LHCN-M2 (cell line): ENCODE data around the gene PPA1. TPM values are rescaled to one million over a fixed set of nuclear protein-coding genes. Genes with fewer than 3 reads are reported as not detected.
"Not testable (repeated sequence)": the region's sequence is repeated elsewhere in the genome, so short reads cannot be mapped to it uniquely, and the experiment has no call there.

Experiments
- DNase-seq: peaks from one replicate; pipeline ENCODE4 v3.0.0-alpha.2; 2012; ENCODE audit warnings: low read depth
- total RNA-seq: library from RNA; depleted of rRNA; stranded (reverse); fragments of >200 nt; gene quantifications from 2 replicates; pipeline ENCODE4 v1.2.3, GENCODE V29; 2014

PPA1 gene
- total RNA-seq, 1 experiment from 2014 or later, result 178 TPM

GRCh38 chr10:70222340-70222794, 10.9 kb downstream of the PPA1 start:
- DNase-seq, result no peak

DNA sequence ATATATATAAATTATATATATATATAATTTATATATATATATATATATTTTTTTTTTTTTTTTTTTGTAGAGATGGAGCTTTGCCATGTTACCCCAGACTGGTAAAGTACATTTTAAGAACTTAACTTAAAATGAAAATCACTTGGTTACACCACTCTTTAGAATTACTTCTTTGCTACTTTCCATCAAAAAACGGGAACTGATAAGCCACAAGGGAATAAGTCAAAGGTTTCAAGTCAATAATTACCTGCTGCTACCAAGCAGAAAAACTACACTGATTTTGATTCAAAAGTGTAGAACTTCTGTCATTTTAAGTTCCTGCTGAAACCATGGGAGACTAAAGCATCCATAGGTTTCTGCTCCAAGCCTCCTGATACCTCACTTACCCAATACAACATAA, 12.2 kb downstream of the PPA1 start:
- DNase-seq, result no peak

GRCh38 chr10:70212879-70213278, 20.4 kb downstream of the PPA1 start:
- DNase-seq, result no peak

DNA sequence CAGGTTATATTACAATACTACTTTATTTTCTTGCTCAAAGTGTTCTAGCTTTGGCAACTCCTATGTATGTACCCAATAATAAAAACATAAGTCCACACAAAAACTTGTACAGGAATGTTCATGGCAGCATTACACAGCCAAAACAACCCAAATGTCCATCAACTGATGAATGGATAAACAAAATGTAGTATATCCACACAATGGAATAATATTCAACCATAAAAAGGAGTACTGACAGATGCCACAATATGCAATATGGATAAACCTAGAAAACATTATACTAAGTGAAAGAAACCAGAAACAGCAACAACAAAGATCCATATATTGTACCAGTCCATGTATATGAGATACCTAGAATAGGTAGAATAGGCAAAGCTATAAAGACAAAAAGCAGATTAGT, 21.0 kb downstream of the PPA1 start:
- no peak for DNase-seq

DNA sequence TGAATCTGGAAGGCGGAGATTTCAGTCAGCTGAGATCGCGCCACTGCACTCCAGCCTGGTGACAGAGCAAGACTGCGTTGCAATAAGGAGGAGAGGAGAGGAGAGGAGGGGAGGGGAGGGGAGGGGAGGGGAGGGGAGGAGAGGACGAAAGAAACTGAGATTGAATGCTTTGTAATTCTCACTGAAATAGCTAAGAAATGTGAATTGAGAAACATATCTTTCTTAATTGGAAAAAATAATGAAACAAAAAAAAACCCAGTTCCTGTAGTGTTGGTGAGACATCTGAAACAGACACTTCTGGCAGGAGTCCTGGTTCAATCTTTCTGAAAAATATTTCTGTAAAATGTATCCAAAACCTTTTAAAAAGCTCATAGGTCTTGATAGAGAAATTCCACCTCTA, 26.5 kb downstream of the PPA1 start:
- DNase-seq, result no peak

- no peak for DNase-seq
Observed at GRCh38 chr10:70201105-70201504, 32.1 kb downstream of the PPA1 start.

DNA sequence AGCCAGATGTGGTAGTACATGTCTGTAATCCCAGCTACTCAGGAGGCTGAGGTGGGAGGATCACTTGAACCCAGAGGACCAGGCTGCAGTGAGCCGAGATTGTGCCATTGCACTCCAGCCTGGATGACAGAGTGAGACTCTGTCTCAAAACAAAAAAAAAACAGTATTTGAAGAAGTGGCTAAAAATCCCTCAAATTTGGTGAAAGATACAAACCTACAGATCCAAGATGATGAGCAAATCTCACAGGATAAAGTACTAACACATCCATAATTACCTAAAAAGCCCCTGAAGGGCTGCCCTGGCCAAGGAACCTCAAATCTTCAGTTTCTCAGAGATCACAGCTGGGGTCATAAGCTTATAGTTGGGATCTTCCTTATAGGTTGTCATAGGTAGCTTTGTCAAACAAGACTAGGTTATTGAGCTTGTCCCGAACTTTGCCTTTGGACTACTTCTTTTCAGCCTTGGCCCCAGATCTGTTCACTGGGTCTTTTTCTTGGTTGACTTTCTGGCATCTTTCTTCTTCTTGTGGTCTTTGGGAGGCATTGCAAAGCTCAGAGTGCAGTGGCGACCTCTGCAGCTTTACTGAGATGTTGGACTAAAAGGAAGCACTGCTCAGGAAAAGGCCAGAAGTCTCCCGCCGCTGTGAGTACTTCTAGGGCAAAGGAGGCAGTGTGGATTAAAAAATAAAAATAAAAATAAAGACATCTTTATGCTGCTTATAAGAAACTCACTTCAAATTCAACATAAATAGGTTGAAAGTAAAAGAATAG, 34.3 kb downstream of the PPA1 start:
- no peak for DNase-seq

DNA sequence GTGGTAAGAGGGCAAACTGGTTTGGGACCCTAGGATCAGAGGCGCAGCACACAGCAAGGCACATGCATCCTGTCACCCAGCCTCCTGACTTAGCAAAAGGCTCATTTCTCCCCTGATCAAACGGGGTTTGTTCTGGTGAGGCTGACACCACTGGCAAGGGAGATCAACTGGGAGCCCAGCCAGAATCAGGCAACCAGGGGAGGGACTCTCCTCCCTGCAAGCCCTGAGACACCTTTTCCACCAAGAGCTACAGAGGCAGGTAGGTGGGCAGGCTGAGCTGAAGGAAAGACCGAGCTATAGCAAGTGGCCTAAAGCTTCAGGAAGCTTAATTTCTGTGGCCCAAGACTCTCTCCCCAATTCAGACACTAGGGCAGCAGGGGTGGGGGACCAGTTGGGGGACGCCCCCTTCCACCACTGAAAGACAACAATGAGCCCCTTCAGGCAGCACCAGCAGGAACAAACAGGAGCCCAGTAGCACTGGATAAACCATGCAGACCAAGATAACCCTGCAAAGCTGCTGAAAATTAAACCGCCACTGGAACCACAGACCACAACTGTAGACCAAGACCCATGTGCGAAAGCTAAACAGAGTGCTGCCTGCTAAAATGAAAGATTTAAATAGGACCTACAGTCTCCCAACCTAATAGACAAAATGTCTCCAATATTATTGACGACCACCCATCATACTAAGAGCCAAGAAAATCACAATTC, 35.8 kb downstream of the PPA1 start:
- no peak for DNase-seq

GRCh38 chr10:70193391-70193844, 39.8 kb downstream of the PPA1 start:
- peak; percentile 31 for DNase-seq

DNA sequence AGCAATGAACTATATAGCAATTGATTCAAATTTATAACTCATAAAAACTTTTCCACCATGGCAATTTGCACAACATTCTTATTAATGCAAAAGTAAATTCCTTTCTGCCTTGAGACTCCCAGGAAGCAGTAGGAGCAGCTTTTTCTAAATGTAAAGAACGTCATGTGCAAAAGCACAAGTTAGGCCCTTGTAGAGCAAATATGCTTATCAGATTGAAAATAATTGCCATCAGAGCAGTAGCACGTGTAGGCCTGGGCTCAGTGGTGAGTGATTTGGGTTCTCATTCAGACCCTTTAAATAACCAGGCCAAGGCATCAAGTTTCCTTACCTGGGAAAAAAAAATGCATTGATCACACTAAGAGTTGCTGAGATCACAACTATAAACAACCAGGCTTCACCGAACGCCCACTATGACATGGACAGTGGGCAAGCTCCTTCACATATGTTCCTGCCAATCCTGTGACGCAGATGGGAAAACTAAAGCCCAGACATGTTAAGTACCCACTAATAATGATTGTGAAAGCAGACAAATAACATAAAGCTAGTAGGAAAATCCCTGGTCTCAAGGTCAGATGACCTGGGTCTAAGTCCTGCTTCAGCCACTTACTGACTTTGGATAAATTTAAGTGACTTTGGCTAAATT, 40.8 kb downstream of the PPA1 start:
- peak; percentile 88 for DNase-seq

- DNase-seq, result peak; percentile 86
Observed at GRCh38 chr10:70191972-70192305, 41.3 kb downstream of the PPA1 start.

- peak; percentile 38 for DNase-seq
Observed at GRCh38 chr10:70191161-70191971, 41.9 kb downstream of the PPA1 start.

DNA sequence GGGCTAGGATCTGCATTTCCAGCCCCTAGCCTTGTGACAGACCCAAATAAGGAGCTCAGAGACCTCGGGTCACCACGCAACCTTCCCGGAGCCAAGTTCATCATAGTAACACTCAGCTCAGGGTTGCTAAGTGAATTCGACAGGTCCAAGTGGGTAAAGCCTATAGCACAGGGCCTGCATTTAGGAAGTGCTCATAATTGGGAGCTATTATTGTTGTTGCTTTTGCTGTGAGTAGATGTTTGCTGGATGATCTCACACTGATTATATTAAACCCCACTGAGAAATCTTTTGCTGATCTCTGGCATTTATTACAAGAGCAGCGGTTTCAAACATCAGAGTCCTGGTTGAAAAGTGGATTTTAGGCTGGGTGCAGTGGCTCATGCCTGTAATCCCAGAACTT, 42.6 kb downstream of the PPA1 start:
- DNase-seq, result no peak

- DNase-seq, result no peak
Observed at GRCh38 chr10:70190102-70190501, 43.1 kb downstream of the PPA1 start.

DNA sequence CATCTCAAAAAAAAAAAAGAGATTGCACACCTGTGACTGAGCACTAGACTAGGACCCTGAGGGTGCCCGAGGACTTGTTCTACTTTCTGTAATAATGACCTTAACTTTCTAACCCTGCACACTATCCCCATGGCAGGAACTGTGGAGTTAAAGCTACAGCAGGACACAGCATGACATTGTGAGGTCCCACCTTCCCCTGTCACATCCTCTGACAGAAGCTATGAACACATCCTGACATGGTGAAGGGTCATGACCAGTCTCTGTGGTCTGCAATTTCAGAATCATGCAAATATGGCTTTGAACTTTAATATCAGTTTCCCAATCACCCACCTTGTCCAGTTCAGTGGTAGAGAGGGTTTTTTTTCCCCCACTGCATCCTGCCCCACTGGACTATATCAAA, 44.5 kb downstream of the PPA1 start:
- DNase-seq, result no peak

DNA sequence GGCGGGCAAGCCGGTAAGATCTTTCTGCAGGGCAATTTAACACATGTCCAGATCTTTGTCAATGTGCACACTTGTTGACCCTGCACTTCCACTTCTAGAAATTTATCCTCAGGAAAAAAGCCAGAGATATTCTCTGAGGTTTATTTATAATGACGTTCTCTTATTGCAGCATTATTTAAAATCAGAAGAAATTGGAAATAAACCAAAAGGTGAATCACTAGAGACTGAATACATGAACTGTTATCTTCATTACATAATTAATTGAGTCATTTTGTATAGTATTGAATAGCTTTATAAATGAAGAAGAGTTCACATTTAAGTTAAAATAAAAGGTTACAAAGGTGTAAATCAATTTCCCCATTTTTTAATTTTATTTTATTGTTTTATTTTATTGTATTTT, 46.7 kb downstream of the PPA1 start:
- DNase-seq, result no peak

- no peak for DNase-seq
Observed at GRCh38 chr10:70186090-70186489, 47.1 kb downstream of the PPA1 start.

GRCh38 chr10:70183304-70183703, 49.9 kb downstream of the PPA1 start:
- no peak for DNase-seq

GRCh38 chr10:70179209-70179608, 54.0 kb downstream of the PPA1 start:
- not testable (repeated sequence) for DNase-seq

GRCh38 chr10:70178139-70178725, 55.0 kb downstream of the PPA1 start:
- DNase-seq, result no peak

GRCh38 chr10:70176441-70176840, 56.8 kb downstream of the PPA1 start:
- DNase-seq, result no peak
